B cell (primary cell): Measurements from ENCODE around the gene ELANE. TPM values are rescaled to one million over a fixed set of nuclear protein-coding genes. Genes with fewer than 3 reads are reported as not detected.
A peak's percentile ranks its signal among the peaks of the same experiment; 100 is the strongest.
"Not testable (repeated sequence)": the region's sequence is repeated elsewhere in the genome, so short reads cannot be mapped to it uniquely, and the experiment has no call there.

Source experiments
- ATAC-seq: fragments of 200-7000 bp; cut with Tn5 transposase; one replicate; pipeline ENCODE4 v1.10.0; 2021; ENCODE audit warnings: low read depth, mild to moderate bottlenecking, moderate number of reproducible peaks, moderate library complexity
- CTCF ChIA-PET: fragments of 350-600 bp; sonication (Branson Sonifier 250); formaldehyde crosslinking; loops from one replicate; lab custom pipeline; 2021; ENCODE audit warnings: antibody characterized with exemption, inconsistent platforms; lab: Charles Lee
- POLR2A ChIA-PET: fragments of 350-600 bp; sonication (Branson Sonifier 250); formaldehyde crosslinking; loops from one replicate; lab custom pipeline; 2021; ENCODE audit warnings: antibody characterized with exemption; lab: Charles Lee
- DNase-seq: peaks from one replicate; pipeline ENCODE4 v3.0.0; 2013
- H2AFZ ChIP-seq: 2 replicates; pipeline ENCODE4 v1.6.1; 2012; ENCODE audit warnings: mild to moderate bottlenecking, low read depth, low read length; ENCODE audit not compliant: insufficient read depth, poor library complexity, severe bottlenecking
- H3K27ac ChIP-seq, 2 donors: 1 replicate in 1 of 2; 2 replicates in 1 of 2; pipeline ENCODE4 v1.5.1; 2012 to 2013; ENCODE audit warnings: low read length in 2 of 2, mild to moderate bottlenecking in 2 of 2, moderate library complexity in 1 of 2
- H3K27me3 ChIP-seq, 4 experiments: fragments of 200-600 bp in 1 of 4; sonication (generic) in 1 of 4; replicated peaks in 1 of 4; 1 replicate in 2 of 4; 2 replicates in 2 of 4; pipeline versions ENCODE4 v1.6.1 to v1.7.0; 2013 to 2016; ENCODE audit warnings: low read length in 3 of 4, mild to moderate bottlenecking in 2 of 4, mixed read lengths in 1 of 4, moderate library complexity in 1 of 4; ENCODE audit not compliant: insufficient read depth in 4 of 4, control insufficient read depth in 3 of 4; ENCODE audit errors: control extremely low read depth in 1 of 4
- H3K36me3 ChIP-seq, 2 experiments: replicated peaks in 1 of 2; 1 replicate in 1 of 2; 2 replicates in 1 of 2; pipeline versions ENCODE4 v1.6.1 to v1.7.1; 2013; ENCODE audit warnings: low read length in 1 of 2; ENCODE audit not compliant: insufficient read depth in 2 of 2, control insufficient read depth in 1 of 2; ENCODE audit errors: control extremely low read depth in 1 of 2, extremely low read depth in 1 of 2
- H3K4me1 ChIP-seq, 2 donors: fragments of 200-600 bp in 1 of 2; sonication (generic) in 1 of 2; 1 replicate in 1 of 2; 2 replicates in 1 of 2; pipeline versions ENCODE4 v1.5.1 to v1.6.1; 2013 to 2017; ENCODE audit warnings: low read length in 2 of 2; ENCODE audit not compliant: control insufficient read depth in 2 of 2, insufficient read depth in 2 of 2
- H3K4me2 ChIP-seq: replicated peaks from 2 replicates; pipeline ENCODE3; 2012; ENCODE audit warnings: mild to moderate bottlenecking, low read depth, low read length; ENCODE audit not compliant: poor library complexity, severe bottlenecking
- H3K4me3 ChIP-seq, 5 experiments: fragments of 200-600 bp in 1 of 5; sonication (generic) in 1 of 5; 1 replicate in 3 of 5; 2 replicates in 2 of 5; pipeline versions ENCODE4 v1.5.1 to v1.7.0; 2011 to 2016; ENCODE audit warnings: low read length in 4 of 5, mild to moderate bottlenecking in 4 of 5, low read depth in 2 of 5, control low read depth in 1 of 5, moderate library complexity in 1 of 5; ENCODE audit not compliant: insufficient read depth in 1 of 5; ENCODE audit errors: control extremely low read depth in 1 of 5, extremely low read depth in 1 of 5
- H3K79me2 ChIP-seq: fragments of 200-600 bp; sonication (generic); one replicate; pipeline ENCODE4 v1.6.0; 2016; ENCODE audit warnings: low read length; ENCODE audit not compliant: control insufficient read depth, insufficient read depth
- H3K9ac ChIP-seq: fragments of 200-600 bp; sonication (generic); 2 replicates; pipeline ENCODE4 v1.6.1; 2017; ENCODE audit warnings: mild to moderate bottlenecking, low read length, moderate library complexity
- H3K9me3 ChIP-seq, 3 donors: one replicate each; pipeline versions ENCODE4 v1.6.1 to v1.7.1; 2013; ENCODE audit warnings: low read length in 2 of 3; ENCODE audit not compliant: control insufficient read depth in 2 of 3, insufficient read depth in 1 of 3; ENCODE audit errors: control extremely low read depth in 1 of 3
- H4K20me1 ChIP-seq: 2 replicates; pipeline ENCODE4 v1.6.0; 2012; ENCODE audit warnings: mild to moderate bottlenecking, low read length; ENCODE audit not compliant: insufficient read depth, control insufficient read depth, poor library complexity, severe bottlenecking
- H3K27ac Mint-ChIP-seq: one replicate; pipeline ENCODE4 v1.8.0; 2021; ENCODE audit warnings: mixed read lengths
- H3K27me3 Mint-ChIP-seq: one replicate; pipeline ENCODE4 v1.8.0; 2021; ENCODE audit warnings: mixed read lengths
- H3K4me1 Mint-ChIP-seq: one replicate; pipeline ENCODE4 v1.8.0; 2021; ENCODE audit warnings: mixed read lengths
- H3K4me3 Mint-ChIP-seq: one replicate; pipeline ENCODE4 v1.8.0; 2021; ENCODE audit warnings: mixed read lengths
- H3K9me3 Mint-ChIP-seq: one replicate; pipeline ENCODE4 v1.8.0; 2022; ENCODE audit warnings: mixed read lengths; ENCODE audit not compliant: insufficient read depth
- EZH2 ChIP-seq: IDR thresholded peaks from 2 replicates; pipeline ENCODE4 v1.6.1; 2012; ENCODE audit warnings: borderline replicate concordance, low read depth, mild to moderate bottlenecking, moderate library complexity, low read length; ENCODE audit not compliant: insufficient read depth, poor library complexity, severe bottlenecking
- WGBS: methylation state at CpG from one replicate; pipeline ENCODE4 v1.1.5; 2013; ENCODE audit warnings: missing lambda C conversion rate; ENCODE audit not compliant: insufficient coverage; 5-methylcytosine and 5-hydroxymethylcytosine counted together
- intact Hi-C: fragments of 100-400 bp; cut with micrococcal nuclease; formaldehyde crosslinking; loops from one replicate; pipeline ENCODE4 v1.10.0; 2022
- polyA plus RNA-seq: library from polyadenylated mRNA; depleted of rRNA; stranded (reverse); fragments of >200 nt; gene quantifications from 2 replicates; pipeline ENCODE4 v1.2.3, GENCODE V29; 2012
- total RNA-seq, 2 donors: library from RNA; stranded (reverse); fragments of 120-200 nt in 1 of 2; gene quantifications; 1 replicate in 1 of 2; 2 replicates in 1 of 2; pipeline versions ENCODE4 v1.2.3 to v1.2.4, GENCODE V29; 2013 to 2022
- TF ChIP-seq, protein P1 (sequence below): fragments of 200-600 bp; IDR thresholded peaks from one replicate; pipeline ENCODE4 v1.8.0; 2022; ENCODE audit warnings: antibody characterized with exemption, mild to moderate bottlenecking

Gene ELANE
- total and polyA plus RNA-seq, 2 donors (not counting 1 experiment from before 2014, with no cell fraction given), result 0.18 TPM; not detected in 1

DNA sequence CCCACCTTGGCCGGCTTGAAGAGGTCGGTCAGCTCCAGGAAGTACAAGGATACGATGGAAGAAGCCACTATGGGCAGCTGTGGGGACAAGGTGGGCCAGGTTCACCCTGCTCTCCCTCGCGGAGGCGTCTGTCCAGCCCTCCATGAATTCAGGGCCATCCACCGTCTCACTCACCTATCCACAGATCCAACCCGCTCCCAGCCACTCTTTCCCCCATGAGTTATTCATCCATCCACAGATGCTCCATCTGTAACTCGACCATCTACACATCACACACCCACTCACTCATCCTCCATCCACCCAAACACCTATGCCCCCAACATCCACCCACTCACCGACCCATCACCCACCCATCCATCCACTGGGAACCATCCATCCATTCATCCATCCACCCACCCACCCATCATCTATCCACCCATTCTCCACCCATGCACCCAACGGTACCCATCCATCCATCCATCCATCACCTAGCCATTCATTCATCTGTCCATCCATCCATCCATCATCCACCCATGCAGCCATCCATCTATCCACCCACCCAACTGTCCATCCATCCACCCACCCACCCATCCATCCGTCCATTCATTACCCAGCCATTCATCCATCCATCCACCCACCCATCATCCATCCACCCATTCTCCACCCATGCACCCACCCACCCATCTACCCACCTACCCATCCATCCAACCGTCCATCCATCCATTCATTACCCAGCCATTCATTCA is 36.2 kb upstream of the ELANE start:
- WGBS, result 97% methylated on average over 13 of the region's 13 CpGs
- peaks cover 17% of the 10 kb centered on the region for H4K20me1 ChIP-seq
- H3K36me3 ChIP-seq, result peaks cover 0 to 18% of the 10 kb centered on the region in 2 experiments
- peaks cover 0 to 3% (median 0%) of the 10 kb centered on the region in 3 donors for H3K9me3 ChIP-seq
- Mint-ChIP-seq H3K27me3 (no peaks in the 10 kb centered on the region), H3K27ac (no peak overlapping the region), H3K4me1 (no peaks in the 10 kb centered on the region), H3K9me3 (no peaks in the 10 kb centered on the region), H3K4me3 (no peak overlapping the region)
- H3K27me3 ChIP-seq, result no peaks in the 10 kb centered on the region
- no peak overlapping the region for H3K27ac ChIP-seq
- H3K79me2 ChIP-seq, result peaks cover 4% of the 10 kb centered on the region
- no peaks in the 10 kb centered on the region for H3K4me1 ChIP-seq
- H3K9ac ChIP-seq, result no peak overlapping the region
- intact Hi-C loops, result no loop called here
- ChIA-PET POLR2A (no interaction called here), CTCF (no interaction called here)
- no peak overlapping the region for H3K4me3 ChIP-seq
- TF ChIP-seq, protein P1, sequence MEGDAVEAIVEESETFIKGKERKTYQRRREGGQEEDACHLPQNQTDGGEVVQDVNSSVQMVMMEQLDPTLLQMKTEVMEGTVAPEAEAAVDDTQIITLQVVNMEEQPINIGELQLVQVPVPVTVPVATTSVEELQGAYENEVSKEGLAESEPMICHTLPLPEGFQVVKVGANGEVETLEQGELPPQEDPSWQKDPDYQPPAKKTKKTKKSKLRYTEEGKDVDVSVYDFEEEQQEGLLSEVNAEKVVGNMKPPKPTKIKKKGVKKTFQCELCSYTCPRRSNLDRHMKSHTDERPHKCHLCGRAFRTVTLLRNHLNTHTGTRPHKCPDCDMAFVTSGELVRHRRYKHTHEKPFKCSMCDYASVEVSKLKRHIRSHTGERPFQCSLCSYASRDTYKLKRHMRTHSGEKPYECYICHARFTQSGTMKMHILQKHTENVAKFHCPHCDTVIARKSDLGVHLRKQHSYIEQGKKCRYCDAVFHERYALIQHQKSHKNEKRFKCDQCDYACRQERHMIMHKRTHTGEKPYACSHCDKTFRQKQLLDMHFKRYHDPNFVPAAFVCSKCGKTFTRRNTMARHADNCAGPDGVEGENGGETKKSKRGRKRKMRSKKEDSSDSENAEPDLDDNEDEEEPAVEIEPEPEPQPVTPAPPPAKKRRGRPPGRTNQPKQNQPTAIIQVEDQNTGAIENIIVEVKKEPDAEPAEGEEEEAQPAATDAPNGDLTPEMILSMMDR, result no peak
- no peak for TF ChIP-seq EZH2
- DNase-seq (no peak), ATAC-seq (peak; percentile 21)
- no peak overlapping the region for H3K4me2 ChIP-seq
- H2AFZ ChIP-seq, result no peak overlapping the region

DNA sequence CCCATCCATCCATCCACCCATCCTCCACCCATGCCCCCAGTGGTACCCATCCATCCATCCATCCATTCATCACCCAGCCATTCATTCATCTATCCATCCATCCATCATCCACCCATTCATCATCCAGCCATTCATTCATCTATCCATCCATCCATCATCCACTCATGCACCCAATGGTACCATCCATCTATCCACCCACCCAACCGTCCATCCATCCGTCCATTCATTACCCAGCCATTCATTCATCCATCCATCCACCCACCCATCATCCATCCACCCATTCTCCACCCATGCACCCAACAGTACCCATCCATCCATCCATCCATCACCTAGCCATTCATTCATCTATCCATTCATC is 35.6 kb upstream of the ELANE start:
- Mint-ChIP-seq H3K9me3 (no peaks in the 10 kb centered on the region), H3K27ac (no peak overlapping the region), H3K4me3 (no peak overlapping the region), H3K4me1 (no peaks in the 10 kb centered on the region), H3K27me3 (no peaks in the 10 kb centered on the region)
- intact Hi-C loops, result no loop called here
- WGBS, result 96% methylated on average over 2 of the region's 2 CpGs
- Histone ChIP-seq H3K4me2 (no peak overlapping the region), H3K9ac (no peak overlapping the region), H3K79me2 (peaks cover 4% of the 10 kb centered on the region), H3K36me3 (peaks cover 0 to 12% of the 10 kb centered on the region in 2 experiments), H3K27ac (no peak overlapping the region), H4K20me1 (peaks cover 12% of the 10 kb centered on the region), H3K9me3 (peaks cover 0 to 3% (median 0%) of the 10 kb centered on the region in 3 donors), H3K27me3 (no peaks in the 10 kb centered on the region), H3K4me1 (peaks cover 0 to 3% of the 10 kb centered on the region in 2 donors), H3K4me3 (no peak overlapping the region), H2AFZ (no peak overlapping the region)
- TF ChIP-seq EZH2, result no peak
- TF ChIP-seq, protein P1, result no peak
- DNase-seq (no peak), ATAC-seq (no peak)
- ChIA-PET POLR2A (no interaction called here), CTCF (no interaction called here)

DNA sequence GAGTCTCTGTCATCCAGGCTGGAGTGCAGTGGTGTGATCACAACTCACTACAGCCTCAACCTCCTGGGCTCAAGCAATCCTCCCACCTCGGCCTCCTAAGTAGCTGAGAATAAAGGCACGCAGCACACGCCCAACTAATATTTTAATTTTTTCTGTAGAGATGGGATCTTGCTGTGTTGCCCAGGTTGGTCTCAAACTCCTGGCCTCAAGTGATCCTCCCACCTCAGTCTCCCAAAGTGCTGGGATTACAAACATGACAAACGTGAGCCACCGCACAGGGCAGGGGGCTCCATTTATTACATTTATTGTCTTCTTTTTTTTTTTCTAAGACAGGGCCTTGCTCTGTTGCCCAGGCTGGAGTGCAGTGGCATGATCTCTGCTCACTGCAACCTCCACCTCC is 31.9 kb upstream of the ELANE start:
- H2AFZ ChIP-seq, H3K4me2 ChIP-seq, ATAC-seq, H4K20me1 ChIP-seq, H3K36me3 ChIP-seq, POLR2A ChIA-PET, H3K9ac ChIP-seq, H3K9me3 Mint-ChIP-seq, CTCF ChIA-PET, intact Hi-C loops, DNase-seq, H3K79me2 ChIP-seq, H3K9me3 ChIP-seq, H3K4me3 ChIP-seq, H3K27me3 Mint-ChIP-seq, H3K27ac ChIP-seq, H3K4me1 Mint-ChIP-seq, H3K4me3 Mint-ChIP-seq, H3K27ac Mint-ChIP-seq, H3K4me1 ChIP-seq: not testable (repeated sequence)
- peaks cover 0 to 16% (median 6%) of the 10 kb centered on the region in 4 experiments for H3K27me3 ChIP-seq
- 100% methylated on average over 2 of the region's 5 CpGs for WGBS
